Activated T-cell treated with anti-CD3 and anti-CD28 coated beads for 24 hours (primary cell): ENCODE data around the gene MINK1.
"Not testable (repeated sequence)": the region's sequence is repeated elsewhere in the genome, so short reads cannot be mapped to it uniquely, and the experiment has no call there.

ENCODE experiments used
- DNase-seq: peaks from one replicate; pipeline ENCODE4 v3.0.0-alpha.2; 2020; ENCODE audit warnings: low read depth

Gene MINK1

GRCh38 chr17:4811471-4811870, 21.7 kb upstream of the MINK1 start:
- DNase-seq = no peak

GRCh38 chr17:4812690-4813089, 20.4 kb upstream of the MINK1 start:
- no peak for DNase-seq

- DNase-seq = no peak
Measured at GRCh38 chr17:4815043-4815675, 18.0 kb upstream of the MINK1 start.

- DNase-seq = no peak
Measured at GRCh38 chr17:4816826-4817225, 16.3 kb upstream of the MINK1 start.

GRCh38 chr17:4818276-4818675, 14.9 kb upstream of the MINK1 start:
- no peak for DNase-seq

- no peak for DNase-seq
Measured at GRCh38 chr17:4822835-4823234, 10.3 kb upstream of the MINK1 start.

GRCh38 chr17:4823373-4824089, 9.6 kb upstream of the MINK1 start:
- no peak for DNase-seq

- DNase-seq = no peak
Measured at GRCh38 chr17:4827399-4827798, 5.7 kb upstream of the MINK1 start.

GRCh38 chr17:4832829-4833177, 337 bp upstream of the MINK1 start:
- not testable (repeated sequence) for DNase-seq

- no peak for DNase-seq
Measured at GRCh38 chr17:4833941-4834680, 971 bp downstream of the MINK1 start.

GRCh38 chr17:4834681-4835020, 1.5 kb downstream of the MINK1 start:
- no peak for DNase-seq

GRCh38 chr17:4836221-4836620, 3.1 kb downstream of the MINK1 start:
- DNase-seq = no peak

GRCh38 chr17:4837471-4838308, 4.5 kb downstream of the MINK1 start:
- no peak for DNase-seq

- DNase-seq = no peak
Measured at GRCh38 chr17:4838309-4838785, 5.2 kb downstream of the MINK1 start.

- no peak for DNase-seq
Measured at GRCh38 chr17:4839221-4839620, 6.1 kb downstream of the MINK1 start.

- no peak for DNase-seq
Measured at GRCh38 chr17:4839965-4840892, 7.1 kb downstream of the MINK1 start.

GRCh38 chr17:4840893-4841242, 7.7 kb downstream of the MINK1 start:
- DNase-seq = no peak

GRCh38 chr17:4842376-4842775, 9.2 kb downstream of the MINK1 start:
- no peak for DNase-seq

GRCh38 chr17:4843321-4844000, 10.3 kb downstream of the MINK1 start:
- no peak for DNase-seq

- DNase-seq = no peak
Measured at GRCh38 chr17:4845118-4845517, 12.0 kb downstream of the MINK1 start.
